Ureter (tissue), 1 donor: ENCODE results near the gene CYTL1. TPM values are rescaled to one million over a fixed set of nuclear protein-coding genes. Genes with fewer than 3 reads are reported as not detected.

ENCODE experiments used
- DNase-seq: peaks from one replicate; pipeline ENCODE4 v3.0.0-alpha.2; 2020; ENCODE audit warnings: low spot score
- total RNA-seq: library from RNA; stranded (reverse); gene quantifications from one replicate; pipeline ENCODE4 v1.2.4, GENCODE V29; 2023
- donor health status: DM: yes; HTN: yes; CAD: no.

CYTL1 gene
- total RNA-seq, 1 donor from 2014 or later, result 3.0 TPM

- DNase-seq, result no peak
These were observed 51.0 kb downstream of the CYTL1 start for GRCh38 chr4:4968161-4968725.

Other genes with a start within 250 kb of the CYTL1 start
- gene MSX1, start 159.8 kb downstream of the CYTL1 start, total RNA-seq, result 4.0 TPM
- 0.94 TPM for gene STK32B, start 32.0 kb upstream of the CYTL1 start, total RNA-seq